Aorta (tissue), 5 donors: ENCODE results near the gene MAN2B2. TPM values are rescaled to one million over a fixed set of nuclear protein-coding genes. Genes with fewer than 3 reads are reported as not detected.
A peak's percentile ranks its signal among the peaks of the same experiment; 100 is the strongest.

Experiments used
- ATAC-seq: fragments of 200-7000 bp; cut with Tn5 transposase; one replicate; pipeline ENCODE4 v1.9.1; 2022; ENCODE audit warnings: moderate library complexity; ENCODE audit not compliant: low FRiP score
- DNase-seq, 2 donors: peaks; one replicate each; pipeline ENCODE4 v3.0.0-alpha.2; 2020
- H3K27ac ChIP-seq, 2 donors: one replicate each; pipeline ENCODE4 v1.5.1; 2013; ENCODE audit warnings: low read length in 2 of 2, mild to moderate bottlenecking in 2 of 2, moderate library complexity in 2 of 2, control low read depth in 1 of 2, inconsistent platforms in 1 of 2, low read depth in 1 of 2
- H3K27me3 ChIP-seq, 2 donors: one replicate each; pipeline ENCODE4 v1.6.1; 2013; ENCODE audit warnings: control low read depth in 1 of 2, low read length in 1 of 2, mild to moderate bottlenecking in 1 of 2, moderate library complexity in 1 of 2; ENCODE audit not compliant: insufficient read depth in 2 of 2, control insufficient read depth in 1 of 2
- H3K36me3 ChIP-seq, 2 donors: one replicate each; pipeline ENCODE4 v1.6.1; 2013; ENCODE audit warnings: control low read depth in 1 of 2, low read length in 1 of 2, mild to moderate bottlenecking in 1 of 2; ENCODE audit not compliant: insufficient read depth in 2 of 2, control insufficient read depth in 1 of 2
- H3K4me1 ChIP-seq, 2 donors: one replicate each; pipeline ENCODE4 v1.6.1; 2013; ENCODE audit warnings: low read length in 2 of 2, control low read depth in 1 of 2, mild to moderate bottlenecking in 1 of 2, moderate library complexity in 1 of 2; ENCODE audit not compliant: insufficient read depth in 2 of 2, control insufficient read depth in 1 of 2
- H3K4me3 ChIP-seq, 2 donors: one replicate each; pipeline ENCODE4 v1.5.1; 2013; ENCODE audit warnings: low read length in 2 of 2, control low read depth in 1 of 2, mild to moderate bottlenecking in 1 of 2
- H3K9me3 ChIP-seq: one replicate; pipeline ENCODE4 v1.6.1; 2013; ENCODE audit warnings: mild to moderate bottlenecking, low read length; ENCODE audit not compliant: control insufficient read depth
- WGBS, 2 donors: extraction: QIAGEN DNeasy Blood & Tissue Kit; methylation state at CpG; one replicate each; pipeline ENCODE4 v1.1.7; 2013; 5-methylcytosine and 5-hydroxymethylcytosine counted together
- intact Hi-C, 2 donors: fragments of 100-400 bp; cut with DNase I; formaldehyde crosslinking; loops; one replicate each; pipeline versions ENCODE4 v1.14.2 to v1.15.0; 2022
- polyA plus RNA-seq, 2 donors: library from polyadenylated mRNA; stranded (reverse); fragments of 200-250 nt; gene quantifications; one replicate each; pipeline ENCODE4 v1.2.3, GENCODE V29; 2013
- total RNA-seq, 2 donors: library from RNA; stranded (reverse); fragmentation: NEBNext Ultra II Directional; extraction: Animal tissue kit (Norgen Biotek cat#: 25700); gene quantifications; one replicate each; pipeline ENCODE4 v1.2.1, GENCODE V29; 2021
- donor health status: healthy with polysubstance abuse.
- donor health status: Bipolar disorder and iron deficiency.
- donor health status: DM: no; HTN: no; CAD: no.
- donor health status: DM: no; HTN: no; CAD: no.
- donor health status: DM: yes; HTN: yes; CAD: no.

The MAN2B2 gene
- total and polyA plus RNA-seq, 4 donors, result 13.1 to 58.0 (median 42.5) TPM

- ATAC-seq (no peak), DNase-seq (no peak)
- no peaks in the 10 kb centered on the region for H3K9me3 ChIP-seq
- no peak overlapping the region for H3K4me3 ChIP-seq
- H3K4me1 ChIP-seq, result no peaks in the 10 kb centered on the region
- intact Hi-C loops, result no loop called here
- H3K27me3 ChIP-seq, result no peaks in the 10 kb centered on the region
- WGBS, 2 donors, result 34 to 39% methylated on average over 6 of the region's 6 CpGs
- H3K36me3 ChIP-seq, result no peaks in the 10 kb centered on the region
- no peak overlapping the region for H3K27ac ChIP-seq
Observed at GRCh38 chr4:6561173-6561516, 13.8 kb upstream of the MAN2B2 start.

- H3K4me1 ChIP-seq, result no peaks in the 10 kb centered on the region
- ATAC-seq, result no peak
- WGBS, 2 donors, result 48 to 49% methylated on average over 16 of the region's 16 CpGs
- H3K27ac ChIP-seq, result no peak overlapping the region
- DNase-seq, result peak in 1 of 2 donors; percentile 6
- no peaks in the 10 kb centered on the region for H3K36me3 ChIP-seq
- no peak overlapping the region for H3K4me3 ChIP-seq
- no peaks in the 10 kb centered on the region for H3K9me3 ChIP-seq
- intact Hi-C loops, result no loop called here
- H3K27me3 ChIP-seq, result no peaks in the 10 kb centered on the region
Observed at GRCh38 chr4:6561706-6562371, 13.2 kb upstream of the MAN2B2 start.

GRCh38 chr4:6562931-6563901 lies 11.8 kb upstream of the MAN2B2 start:
- Histone ChIP-seq H3K9me3 (no peaks in the 10 kb centered on the region), H3K27ac (no peak overlapping the region), H3K4me3 (peak overlapping the region; percentile 23 to 48), H3K36me3 (no peaks in the 10 kb centered on the region), H3K27me3 (no peaks in the 10 kb centered on the region), H3K4me1 (no peaks in the 10 kb centered on the region)
- DNase-seq (no peak), ATAC-seq (no peak)
- intact Hi-C loops, result no loop called here
- WGBS, 2 donors, result 0 to 1% methylated on average over 56 to 127 of the region's 127 CpGs

GRCh38 chr4:6563935-6564645 lies 10.9 kb upstream of the MAN2B2 start:
- no peaks in the 10 kb centered on the region for H3K9me3 ChIP-seq
- peak overlapping the region; percentile 23 to 48 for H3K4me3 ChIP-seq
- intact Hi-C loops, result no loop called here
- H3K27me3 ChIP-seq, result no peaks in the 10 kb centered on the region
- WGBS, 2 donors, result 7 to 16% methylated on average over 20 to 66 of the region's 66 CpGs
- H3K27ac ChIP-seq, result no peak overlapping the region
- no peak for ATAC-seq
- no peaks in the 10 kb centered on the region for H3K4me1 ChIP-seq
- H3K36me3 ChIP-seq, result no peaks in the 10 kb centered on the region
- DNase-seq, result no peak

GRCh38 chr4:6565691-6566390 lies 9.1 kb upstream of the MAN2B2 start:
- no peaks in the 10 kb centered on the region for H3K9me3 ChIP-seq
- intact Hi-C loops, result no loop called here
- DNase-seq (no peak), ATAC-seq (no peak)
- H3K36me3 ChIP-seq, result no peaks in the 10 kb centered on the region
- no peak overlapping the region for H3K4me3 ChIP-seq
- no peaks in the 10 kb centered on the region for H3K27me3 ChIP-seq
- WGBS, 2 donors, result 73 to 80% methylated on average over 14 of the region's 14 CpGs
- H3K27ac ChIP-seq, result no peak overlapping the region
- H3K4me1 ChIP-seq, result no peaks in the 10 kb centered on the region

- Histone ChIP-seq H3K4me3 (no peak overlapping the region), H3K36me3 (no peaks in the 10 kb centered on the region), H3K27ac (no peak overlapping the region), H3K9me3 (no peaks in the 10 kb centered on the region), H3K4me1 (no peaks in the 10 kb centered on the region), H3K27me3 (no peaks in the 10 kb centered on the region)
- WGBS, 2 donors, result 78 to 79% methylated on average over 13 of the region's 13 CpGs
- DNase-seq, result no peak
- no peak for ATAC-seq
- intact Hi-C loops, result no loop called here
Observed at GRCh38 chr4:6566391-6567190, 8.4 kb upstream of the MAN2B2 start.

GRCh38 chr4:6567218-6567617 lies 7.8 kb upstream of the MAN2B2 start:
- no peaks in the 10 kb centered on the region for H3K36me3 ChIP-seq
- no peak overlapping the region for H3K4me3 ChIP-seq
- no peak overlapping the region for H3K27ac ChIP-seq
- no peaks in the 10 kb centered on the region for H3K27me3 ChIP-seq
- 89 to 95% methylated on average over 1 of the region's 1 CpG for WGBS, 2 donors
- DNase-seq (no peak), ATAC-seq (no peak)
- H3K4me1 ChIP-seq, result no peaks in the 10 kb centered on the region
- H3K9me3 ChIP-seq, result no peaks in the 10 kb centered on the region
- intact Hi-C loops, result no loop called here

- 92% methylated on average over 7 of the region's 7 CpGs for WGBS, 2 donors
- ATAC-seq, result no peak
- no peak for DNase-seq
- H3K4me3 ChIP-seq, result no peak overlapping the region
- H3K4me1 ChIP-seq, result no peaks in the 10 kb centered on the region
- no peaks in the 10 kb centered on the region for H3K9me3 ChIP-seq
- H3K36me3 ChIP-seq, result no peaks in the 10 kb centered on the region
- H3K27ac ChIP-seq, result no peak overlapping the region
- intact Hi-C loops, result no loop called here
- H3K27me3 ChIP-seq, result no peaks in the 10 kb centered on the region
Observed at GRCh38 chr4:6568148-6568547, 6.8 kb upstream of the MAN2B2 start.
